GM20000 (cell line): ENCODE results near the gene XYLT1.

Source experiments
- DNase-seq: peaks from one replicate; pipeline ENCODE4 v3.0.0; 2012; ENCODE audit warnings: low spot score
- CTCF ChIP-seq: IDR thresholded peaks from 2 replicates; pipeline ENCODE4 v1.5.1; 2012; ENCODE audit warnings: mild to moderate bottlenecking, control low read depth; ENCODE audit errors: extremely low read depth, missing control alignments

The XYLT1 gene

GRCh38 chr16:17237350-17237944 is 233.3 kb downstream of the XYLT1 start:
- TF ChIP-seq CTCF = no peak
- DNase-seq = no peak

- no peak for TF ChIP-seq CTCF
- DNase-seq = no peak
These were observed 235.5 kb downstream of the XYLT1 start for GRCh38 chr16:17235147-17235815.

GRCh38 chr16:17233318-17234002 is 237.3 kb downstream of the XYLT1 start:
- no peak for TF ChIP-seq CTCF
- DNase-seq = no peak

GRCh38 chr16:17232487-17232886 is 238.3 kb downstream of the XYLT1 start:
- no peak for DNase-seq
- TF ChIP-seq CTCF = no peak

- no peak for DNase-seq
These were observed 238.8 kb downstream of the XYLT1 start for GRCh38 chr16:17231972-17232371.

GRCh38 chr16:17230932-17231581 is 239.7 kb downstream of the XYLT1 start:
- DNase-seq = no peak
- TF ChIP-seq CTCF = no peak

More at GRCh38 chr16:17231972-17232371, 238.8 kb downstream of the XYLT1 start:
- TF ChIP-seq CTCF = no peak

- TF ChIP-seq CTCF = no peak
- DNase-seq = no peak
These were observed 241.0 kb downstream of the XYLT1 start for GRCh38 chr16:17229766-17230165.
